ENCODE measurements around the gene OR51L1.

DNA sequence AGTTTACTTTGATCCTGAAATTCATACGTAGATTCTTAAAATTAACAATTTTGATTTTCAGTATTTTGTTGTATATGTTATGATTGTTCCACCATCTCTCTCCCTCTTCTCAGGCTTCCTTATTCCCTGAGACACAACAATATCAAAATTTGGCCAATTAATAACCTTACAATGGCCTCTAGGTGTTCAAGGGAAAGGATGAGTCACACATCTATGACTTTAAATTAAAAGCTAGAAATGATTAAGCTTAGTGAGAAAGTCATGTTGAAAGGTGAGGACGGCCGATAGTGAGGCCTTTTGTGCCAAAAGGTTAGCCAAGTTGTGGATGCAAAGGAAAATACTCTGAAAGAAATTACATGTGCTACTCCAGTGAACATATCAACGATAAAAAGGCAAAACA is 46.2 kb downstream of the OR51L1 start:
- TF ChIP-seq, protein P1, sequence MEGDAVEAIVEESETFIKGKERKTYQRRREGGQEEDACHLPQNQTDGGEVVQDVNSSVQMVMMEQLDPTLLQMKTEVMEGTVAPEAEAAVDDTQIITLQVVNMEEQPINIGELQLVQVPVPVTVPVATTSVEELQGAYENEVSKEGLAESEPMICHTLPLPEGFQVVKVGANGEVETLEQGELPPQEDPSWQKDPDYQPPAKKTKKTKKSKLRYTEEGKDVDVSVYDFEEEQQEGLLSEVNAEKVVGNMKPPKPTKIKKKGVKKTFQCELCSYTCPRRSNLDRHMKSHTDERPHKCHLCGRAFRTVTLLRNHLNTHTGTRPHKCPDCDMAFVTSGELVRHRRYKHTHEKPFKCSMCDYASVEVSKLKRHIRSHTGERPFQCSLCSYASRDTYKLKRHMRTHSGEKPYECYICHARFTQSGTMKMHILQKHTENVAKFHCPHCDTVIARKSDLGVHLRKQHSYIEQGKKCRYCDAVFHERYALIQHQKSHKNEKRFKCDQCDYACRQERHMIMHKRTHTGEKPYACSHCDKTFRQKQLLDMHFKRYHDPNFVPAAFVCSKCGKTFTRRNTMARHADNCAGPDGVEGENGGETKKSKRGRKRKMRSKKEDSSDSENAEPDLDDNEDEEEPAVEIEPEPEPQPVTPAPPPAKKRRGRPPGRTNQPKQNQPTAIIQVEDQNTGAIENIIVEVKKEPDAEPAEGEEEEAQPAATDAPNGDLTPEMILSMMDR (CRISPR knock-in tag; IDR thresholded peaks at IDR 0.05) = no peak
- TF ChIP-seq, protein P2, sequence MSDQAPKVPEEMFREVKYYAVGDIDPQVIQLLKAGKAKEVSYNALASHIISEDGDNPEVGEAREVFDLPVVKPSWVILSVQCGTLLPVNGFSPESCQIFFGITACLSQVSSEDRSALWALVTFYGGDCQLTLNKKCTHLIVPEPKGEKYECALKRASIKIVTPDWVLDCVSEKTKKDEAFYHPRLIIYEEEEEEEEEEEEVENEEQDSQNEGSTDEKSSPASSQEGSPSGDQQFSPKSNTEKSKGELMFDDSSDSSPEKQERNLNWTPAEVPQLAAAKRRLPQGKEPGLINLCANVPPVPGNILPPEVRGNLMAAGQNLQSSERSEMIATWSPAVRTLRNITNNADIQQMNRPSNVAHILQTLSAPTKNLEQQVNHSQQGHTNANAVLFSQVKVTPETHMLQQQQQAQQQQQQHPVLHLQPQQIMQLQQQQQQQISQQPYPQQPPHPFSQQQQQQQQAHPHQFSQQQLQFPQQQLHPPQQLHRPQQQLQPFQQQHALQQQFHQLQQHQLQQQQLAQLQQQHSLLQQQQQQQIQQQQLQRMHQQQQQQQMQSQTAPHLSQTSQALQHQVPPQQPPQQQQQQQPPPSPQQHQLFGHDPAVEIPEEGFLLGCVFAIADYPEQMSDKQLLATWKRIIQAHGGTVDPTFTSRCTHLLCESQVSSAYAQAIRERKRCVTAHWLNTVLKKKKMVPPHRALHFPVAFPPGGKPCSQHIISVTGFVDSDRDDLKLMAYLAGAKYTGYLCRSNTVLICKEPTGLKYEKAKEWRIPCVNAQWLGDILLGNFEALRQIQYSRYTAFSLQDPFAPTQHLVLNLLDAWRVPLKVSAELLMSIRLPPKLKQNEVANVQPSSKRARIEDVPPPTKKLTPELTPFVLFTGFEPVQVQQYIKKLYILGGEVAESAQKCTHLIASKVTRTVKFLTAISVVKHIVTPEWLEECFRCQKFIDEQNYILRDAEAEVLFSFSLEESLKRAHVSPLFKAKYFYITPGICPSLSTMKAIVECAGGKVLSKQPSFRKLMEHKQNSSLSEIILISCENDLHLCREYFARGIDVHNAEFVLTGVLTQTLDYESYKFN (CRISPR knock-in tag; conservative IDR thresholded peaks at IDR 0.05) = no peak
- TF ChIP-seq GATAD2A (CRISPR knock-in tag; IDR thresholded peaks at IDR 0.05) = no peak
- no peak for TF ChIP-seq ZNF292 (CRISPR knock-in tag; IDR thresholded peaks at IDR 0.05; ENCODE audit: borderline replicate concordance, low read depth)
- TF ChIP-seq ZNF644 (CRISPR knock-in tag; IDR thresholded peaks at IDR 0.05; ENCODE audit: low read depth) = no peak
- no peak for TF ChIP-seq PCBP1 (IDR thresholded peaks at IDR 0.05; ENCODE audit: borderline replicate concordance, low read depth, low read length)
- no peak for TF ChIP-seq ZNF619 (CRISPR knock-in tag; IDR thresholded peaks at IDR 0.05)
- no peak for TF ChIP-seq ATF7 (IDR thresholded peaks at IDR 0.05)
- no peak for TF ChIP-seq ATF7 (CRISPR knock-in tag; IDR thresholded peaks at IDR 0.05)
- TF ChIP-seq ZNF660 (CRISPR knock-in tag; IDR thresholded peaks at IDR 0.05; ENCODE audit: borderline replicate concordance, low read depth) = no peak
- no peak for TF ChIP-seq ATM (IDR thresholded peaks at IDR 0.05; ENCODE audit: borderline replicate concordance)
- TF ChIP-seq SMAD3 (CRISPR knock-in tag; IDR thresholded peaks at IDR 0.05) = no peak
- no peak for TF ChIP-seq CBFB (CRISPR knock-in tag; IDR thresholded peaks at IDR 0.05)
- TF ChIP-seq EZH2 (conservative IDR thresholded peaks at IDR 0.05; ENCODE audit: low read depth, low read length) = no peak
- TF ChIP-seq SIN3B (IDR thresholded peaks at IDR 0.05; ENCODE audit: low read length) = no peak
